Medulla oblongata (tissue), 1 donor: ENCODE results near the gene SYNJ2.

Source experiments
- DNase-seq: peaks from one replicate; pipeline ENCODE4 v3.0.0-alpha.2; 2015; ENCODE audit errors: extremely low spot score

Gene SYNJ2

GRCh38 chr6:158043008-158043407, 61.3 kb downstream of the SYNJ2 start:
- no peak for DNase-seq

GRCh38 chr6:158043586-158044524, 62.2 kb downstream of the SYNJ2 start:
- no peak for DNase-seq

GRCh38 chr6:158044525-158044888, 62.8 kb downstream of the SYNJ2 start:
- DNase-seq = no peak

GRCh38 chr6:158046201-158047126, 64.8 kb downstream of the SYNJ2 start:
- DNase-seq = no peak

- DNase-seq = no peak
These were observed 65.5 kb downstream of the SYNJ2 start for GRCh38 chr6:158047127-158047518.

- no peak for DNase-seq
These were observed 66.1 kb downstream of the SYNJ2 start for GRCh38 chr6:158047563-158048323.

- no peak for DNase-seq
These were observed 66.9 kb downstream of the SYNJ2 start for GRCh38 chr6:158048589-158048988.

- no peak for DNase-seq
These were observed 67.7 kb downstream of the SYNJ2 start for GRCh38 chr6:158049055-158050028.

GRCh38 chr6:158050107-158050735, 68.6 kb downstream of the SYNJ2 start:
- no peak for DNase-seq

GRCh38 chr6:158050955-158051354, 69.3 kb downstream of the SYNJ2 start:
- DNase-seq = no peak

GRCh38 chr6:158051968-158052367, 70.3 kb downstream of the SYNJ2 start:
- no peak for DNase-seq

GRCh38 chr6:158053377-158054313, 72.0 kb downstream of the SYNJ2 start:
- no peak for DNase-seq

- DNase-seq = no peak
These were observed 74.7 kb downstream of the SYNJ2 start for GRCh38 chr6:158056355-158056754.

- DNase-seq = no peak
These were observed 75.1 kb downstream of the SYNJ2 start for GRCh38 chr6:158056804-158057203.

- DNase-seq = no peak
These were observed 75.7 kb downstream of the SYNJ2 start for GRCh38 chr6:158057213-158057987.

GRCh38 chr6:158058171-158058651, 76.5 kb downstream of the SYNJ2 start:
- DNase-seq = no peak

GRCh38 chr6:158059108-158059507, 77.4 kb downstream of the SYNJ2 start:
- DNase-seq = no peak
